ENCODE measurements around the gene LRWD1.

The LRWD1 gene

GRCh38 chr7:102464577-102465280, at the start of gene LRWD1, which contains the start of gene ALKBH4:
LRWD1 (plus strand) TSS chr7:102464984; CDS start chr7:102465081, 97 bp downstream.
ALKBH4 (minus strand) TSS chr7:102464863; CDS start chr7:102464836, 27 bp downstream.
- DNase-seq: peak; percentile 91
- in situ Hi-C loops (cut with HindIII; ENCODE audit: low pct_ligation_motif_present, low pct_unique_long_range_greater_than_20kb, low sequenced_read_pairs): no loop called here

DNA sequence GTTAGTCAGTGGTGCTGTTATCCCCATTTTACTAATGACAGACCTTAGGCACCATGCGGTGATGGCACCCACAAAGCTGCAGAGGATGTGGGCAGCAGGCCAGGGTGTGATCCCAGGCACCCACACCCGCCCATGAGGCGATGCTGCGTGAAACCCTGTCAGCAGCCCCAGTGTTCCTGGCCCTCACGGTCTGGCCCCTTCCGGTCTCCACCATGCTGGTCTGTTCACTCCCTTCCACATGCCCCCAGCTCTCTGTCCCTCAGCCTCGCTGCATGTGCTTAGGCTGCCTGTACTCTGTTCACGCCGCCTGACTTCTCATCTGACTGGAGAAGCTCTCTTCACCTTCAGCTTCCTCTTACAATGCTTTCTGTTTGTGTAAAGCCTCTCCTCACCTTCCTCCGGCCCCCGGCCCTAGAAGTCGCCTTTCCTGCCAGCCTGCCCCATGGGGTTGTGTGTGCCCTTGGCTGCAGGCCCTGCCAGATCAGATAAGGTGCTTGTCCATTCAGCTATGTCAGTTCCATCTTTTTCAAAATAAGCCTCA, 49.0 kb upstream of the LRWD1 start:
- in situ Hi-C loops (cut with HindIII; ENCODE audit: low pct_ligation_motif_present, low pct_unique_long_range_greater_than_20kb, low sequenced_read_pairs): no loop called here
- DNase-seq: no peak

- no peak for DNase-seq
- in situ Hi-C loops (cut with HindIII; ENCODE audit: low pct_ligation_motif_present, low pct_unique_long_range_greater_than_20kb, low sequenced_read_pairs): no loop called here
Observed at GRCh38 chr7:102416406-102416805, 48.4 kb upstream of the LRWD1 start.

DNA sequence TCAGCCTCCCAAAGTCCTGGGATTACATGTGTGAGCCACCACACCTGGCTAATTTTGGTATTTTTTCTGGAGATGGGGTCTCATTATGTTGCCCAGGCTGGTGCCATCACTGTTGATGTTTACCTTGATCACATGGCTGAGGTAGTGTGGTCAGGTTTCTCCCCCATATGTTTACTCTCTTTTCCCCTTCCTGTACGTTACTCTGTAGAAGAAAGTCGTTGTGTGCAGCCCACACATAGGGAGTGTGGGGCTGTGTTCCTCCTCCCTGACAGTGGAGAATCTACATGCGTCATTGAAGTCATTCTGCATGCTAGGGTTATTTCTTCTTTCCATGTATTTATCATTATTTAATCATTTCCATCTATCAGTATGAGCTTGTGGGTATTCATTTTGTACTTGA, 47.7 kb upstream of the LRWD1 start:
- in situ Hi-C loops (cut with HindIII; ENCODE audit: low pct_ligation_motif_present, low pct_unique_long_range_greater_than_20kb, low sequenced_read_pairs): no loop called here
- DNase-seq: no peak

DNA sequence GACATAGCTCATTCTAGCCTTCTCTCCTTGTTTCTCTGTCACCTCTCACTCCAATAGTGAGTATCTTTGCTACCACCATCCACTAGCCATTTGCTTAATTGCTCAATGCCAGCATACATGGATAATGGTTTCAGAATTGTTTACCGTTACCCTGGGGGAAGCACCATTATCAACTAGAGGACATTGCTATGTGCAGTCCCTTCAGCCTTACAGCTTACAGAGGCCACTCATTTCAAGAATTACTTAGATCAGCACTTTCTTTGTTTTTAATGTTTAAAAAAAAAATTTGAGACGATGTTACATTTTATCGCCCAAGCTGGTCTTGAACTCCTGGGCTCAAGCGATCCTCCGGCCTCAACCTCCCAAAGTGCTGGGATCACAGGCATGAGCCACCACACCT, 46.2 kb upstream of the LRWD1 start:
- DNase-seq: no peak
- in situ Hi-C loops (cut with HindIII; ENCODE audit: low pct_ligation_motif_present, low pct_unique_long_range_greater_than_20kb, low sequenced_read_pairs): no loop called here

GRCh38 chr7:102421706-102422240, 43.0 kb upstream of the LRWD1 start:
- in situ Hi-C loops (cut with HindIII; ENCODE audit: low pct_ligation_motif_present, low pct_unique_long_range_greater_than_20kb, low sequenced_read_pairs): no loop called here
- no peak for DNase-seq

GRCh38 chr7:102424129-102424551, 40.6 kb upstream of the LRWD1 start:
- DNase-seq: no peak
- in situ Hi-C loops (cut with HindIII; ENCODE audit: low pct_ligation_motif_present, low pct_unique_long_range_greater_than_20kb, low sequenced_read_pairs): no loop called here

GRCh38 chr7:102424787-102425218, 40.0 kb upstream of the LRWD1 start:
- in situ Hi-C loops (cut with HindIII; ENCODE audit: low pct_ligation_motif_present, low pct_unique_long_range_greater_than_20kb, low sequenced_read_pairs): no loop called here
- no peak for DNase-seq

DNA sequence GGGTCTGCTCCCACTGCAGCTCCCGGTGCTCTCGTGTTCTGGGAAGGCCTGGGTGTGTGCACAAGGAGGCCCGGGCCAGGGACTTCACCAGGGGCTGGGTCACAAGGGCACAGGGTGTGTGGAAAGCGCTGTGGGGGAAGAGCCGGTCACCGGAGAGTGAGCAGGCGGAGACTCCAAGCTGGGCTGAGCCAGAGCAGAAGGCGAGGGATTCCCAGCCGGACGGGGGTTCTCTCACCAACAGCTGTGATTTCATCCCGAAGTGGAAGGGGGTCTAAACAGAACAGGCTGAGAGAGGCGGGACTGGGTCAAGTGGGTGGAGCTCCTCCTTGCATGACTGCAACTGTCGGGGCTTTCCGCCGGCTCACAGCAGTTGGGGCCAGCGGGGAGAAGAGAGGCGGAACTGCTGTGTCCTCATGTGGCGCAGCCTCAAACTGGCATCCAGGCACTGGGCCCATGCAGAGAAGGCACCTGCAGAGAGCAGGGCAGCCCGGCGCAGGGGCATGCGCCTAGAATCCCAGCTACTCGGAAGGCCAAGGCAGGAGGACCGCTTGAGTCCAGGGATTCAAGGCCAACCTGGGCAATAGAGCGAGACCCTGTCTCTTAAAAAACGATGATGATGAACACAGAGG, 39.0 kb upstream of the LRWD1 start:
- in situ Hi-C loops (cut with HindIII; ENCODE audit: low pct_ligation_motif_present, low pct_unique_long_range_greater_than_20kb, low sequenced_read_pairs): no loop called here
- DNase-seq: no peak

- DNase-seq: no peak
- in situ Hi-C loops (cut with HindIII; ENCODE audit: low pct_ligation_motif_present, low pct_unique_long_range_greater_than_20kb, low sequenced_read_pairs): no loop called here
Observed at GRCh38 chr7:102426268-102427018, 38.3 kb upstream of the LRWD1 start.

- DNase-seq: no peak
- in situ Hi-C loops (cut with HindIII; ENCODE audit: low pct_ligation_motif_present, low pct_unique_long_range_greater_than_20kb, low sequenced_read_pairs): no loop called here
Observed at GRCh38 chr7:102427019-102427405, 37.8 kb upstream of the LRWD1 start.

GRCh38 chr7:102429141-102429899, 35.5 kb upstream of the LRWD1 start:
- no peak for DNase-seq
- in situ Hi-C loops (cut with HindIII; ENCODE audit: low pct_ligation_motif_present, low pct_unique_long_range_greater_than_20kb, low sequenced_read_pairs): no loop called here

DNA sequence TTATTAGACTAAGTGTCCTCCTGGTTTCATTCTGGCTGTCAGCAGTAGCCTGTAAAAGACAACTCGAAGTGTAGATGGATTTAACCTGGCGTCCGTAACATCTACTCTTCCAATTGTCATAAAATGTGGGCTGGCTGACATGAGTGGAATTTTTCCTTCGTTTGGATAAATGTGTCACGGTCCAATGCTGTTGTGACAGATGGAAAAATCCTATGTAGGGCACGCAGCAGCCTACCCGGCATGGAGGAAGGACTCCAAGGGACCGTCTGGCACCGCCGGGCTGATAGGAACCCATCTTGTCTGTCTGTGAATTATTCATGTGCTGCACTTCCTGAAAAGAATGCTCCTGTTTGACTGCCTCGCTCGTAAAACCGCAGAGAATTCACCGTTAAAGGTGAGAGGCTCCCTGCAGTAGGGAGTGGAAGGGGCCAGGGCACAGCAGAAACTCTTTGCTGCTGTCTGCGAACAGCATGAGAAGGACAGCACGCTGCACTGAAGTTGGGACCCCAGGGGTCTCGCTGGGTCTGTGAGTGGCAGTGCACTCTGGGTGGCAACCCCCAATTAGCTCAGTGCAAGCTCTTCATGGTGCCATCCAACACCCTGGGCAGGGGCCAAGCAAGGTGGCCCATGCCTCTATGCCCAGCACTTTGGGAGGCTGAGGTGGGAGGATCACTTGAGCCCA, 33.0 kb upstream of the LRWD1 start:
- DNase-seq: peak; percentile 57
- in situ Hi-C loops (cut with HindIII; ENCODE audit: low pct_ligation_motif_present, low pct_unique_long_range_greater_than_20kb, low sequenced_read_pairs): no loop called here

- peak; percentile 51 for DNase-seq
Observed at GRCh38 chr7:102432442-102433218, 32.2 kb upstream of the LRWD1 start.

GRCh38 chr7:102433219-102434038, 31.4 kb upstream of the LRWD1 start, which contains the start of gene ORAI2:
ORAI2 (plus strand) TSS chr7:102433575; CDS start chr7:102438957, 5,382 bp downstream.
- in situ Hi-C loops (cut with HindIII; ENCODE audit: low pct_ligation_motif_present, low pct_unique_long_range_greater_than_20kb, low sequenced_read_pairs): no loop called here

More at GRCh38 chr7:102432442-102433218, 32.2 kb upstream of the LRWD1 start:
- in situ Hi-C loops (cut with HindIII; ENCODE audit: low pct_ligation_motif_present, low pct_unique_long_range_greater_than_20kb, low sequenced_read_pairs): no loop called here

GRCh38 chr7:102434039-102434486, 30.7 kb upstream of the LRWD1 start:
- in situ Hi-C loops (cut with HindIII; ENCODE audit: low pct_ligation_motif_present, low pct_unique_long_range_greater_than_20kb, low sequenced_read_pairs): no loop called here
- no peak for DNase-seq

More at GRCh38 chr7:102433219-102434038, 31.4 kb upstream of the LRWD1 start, which contains the start of gene ORAI2:
- DNase-seq: peak; percentile 87

Measured in ACHN (cell line).